Measurements from ENCODE around the gene SYT9.
"Not testable (repeated sequence)": the region's sequence is repeated elsewhere in the genome, so short reads cannot be mapped to it uniquely, and the experiment has no call there.

Gene SYT9

DNA sequence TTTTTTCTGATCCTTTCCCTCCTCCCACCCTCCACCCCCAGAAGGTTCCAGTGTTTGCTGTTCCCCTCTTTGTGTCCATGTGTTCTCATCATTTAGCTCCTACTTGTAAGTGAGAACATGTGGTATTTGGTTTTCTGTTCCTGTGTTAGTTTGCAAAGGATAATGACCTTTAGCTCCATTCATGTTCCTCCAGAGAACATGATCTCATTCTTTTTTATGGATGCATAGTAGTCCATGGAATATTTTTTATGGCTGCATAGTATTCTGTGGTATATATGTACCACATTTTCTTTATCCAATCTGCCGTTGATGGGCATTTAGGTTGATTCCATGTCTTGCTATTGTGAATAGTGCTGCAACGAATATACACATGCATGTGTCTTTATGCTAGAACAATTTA lies 83.7 kb downstream of the SYT9 start:
- not testable (repeated sequence) for DNase-seq

DNA sequence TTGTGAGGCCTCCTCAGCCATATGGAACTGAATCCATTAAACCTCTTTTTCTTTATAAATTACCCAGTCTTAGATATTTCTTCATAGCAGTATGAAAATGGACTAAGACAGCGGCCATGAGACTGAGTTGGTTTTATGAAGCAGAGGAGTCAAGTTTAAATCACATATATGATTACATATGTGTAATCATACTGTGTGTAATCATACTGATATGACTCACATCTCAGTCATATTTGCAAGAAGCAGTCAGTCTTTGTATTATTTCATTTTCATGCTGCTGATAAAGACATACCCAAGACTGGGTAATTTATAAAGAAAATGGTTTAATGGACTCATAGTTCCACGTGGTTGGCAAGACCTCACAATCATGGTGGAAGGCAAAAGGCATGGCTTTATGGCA lies 89.8 kb downstream of the SYT9 start:
- no peak for DNase-seq

GRCh38 chr11:7347611-7348431 lies 96.1 kb downstream of the SYT9 start:
- no peak for DNase-seq

- no peak for DNase-seq
Observed at GRCh38 chr11:7348432-7349304, 97.0 kb downstream of the SYT9 start.

DNA sequence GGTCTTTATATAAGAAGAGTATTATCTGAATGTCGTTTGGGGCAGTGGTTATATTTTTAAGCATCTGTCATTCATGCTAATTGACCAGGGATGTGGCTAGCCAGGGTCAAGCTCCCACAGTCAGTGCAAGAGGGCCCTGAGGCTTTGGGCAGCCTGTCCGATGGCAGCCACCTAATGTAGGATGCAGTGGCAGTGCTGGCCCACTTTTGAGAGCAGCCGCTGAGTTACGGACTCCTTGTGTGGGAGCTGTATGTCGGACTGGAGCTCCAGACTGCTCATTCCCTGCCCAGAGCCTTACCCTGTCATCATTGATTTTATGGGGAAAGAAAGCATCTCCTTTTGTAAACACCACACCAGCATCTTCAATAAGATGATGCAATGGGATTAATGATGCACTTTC lies 99.5 kb downstream of the SYT9 start:
- DNase-seq = no peak

DNA sequence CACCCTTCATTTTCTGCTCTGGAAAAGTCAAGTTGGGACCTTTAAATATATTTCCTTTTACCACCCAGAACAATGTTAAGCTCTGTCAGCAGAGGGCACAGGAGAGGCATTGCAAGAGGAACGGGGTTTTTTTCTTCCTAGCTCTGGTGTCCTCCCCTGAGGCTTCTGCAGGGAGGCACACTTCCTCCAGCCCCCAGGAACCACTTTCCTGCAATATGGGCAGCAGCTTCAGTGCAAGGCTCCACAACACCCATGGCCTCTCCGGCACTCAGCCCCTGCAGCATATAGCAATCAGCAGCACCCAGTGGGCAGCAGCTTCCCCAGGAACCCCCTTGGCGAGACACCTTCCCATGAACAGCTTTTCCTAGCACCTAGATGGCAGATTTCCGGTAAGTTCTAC lies 101.4 kb downstream of the SYT9 start:
- no peak for DNase-seq

DNA sequence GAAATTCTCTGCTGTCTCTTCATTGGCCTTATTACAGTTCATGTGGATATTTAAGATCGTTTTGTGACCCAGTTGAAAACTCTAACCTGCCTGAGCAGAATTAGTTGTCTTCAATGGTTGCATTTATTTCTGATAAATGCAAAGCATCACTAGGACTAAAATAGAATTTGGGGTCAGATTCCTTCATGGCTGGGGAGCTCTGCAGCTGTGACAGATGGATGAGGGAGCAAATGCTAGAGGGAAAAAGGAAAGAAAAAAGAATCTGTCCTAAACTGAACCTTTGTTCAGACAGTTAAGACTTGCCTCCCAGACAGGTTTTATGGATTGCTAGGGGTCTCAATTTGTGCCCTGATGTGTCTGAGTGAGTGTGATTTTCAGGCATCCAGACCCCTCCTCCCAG lies 113.0 kb downstream of the SYT9 start:
- no peak for DNase-seq

GRCh38 chr11:7367803-7368202 lies 116.1 kb downstream of the SYT9 start:
- DNase-seq = no peak

DNA sequence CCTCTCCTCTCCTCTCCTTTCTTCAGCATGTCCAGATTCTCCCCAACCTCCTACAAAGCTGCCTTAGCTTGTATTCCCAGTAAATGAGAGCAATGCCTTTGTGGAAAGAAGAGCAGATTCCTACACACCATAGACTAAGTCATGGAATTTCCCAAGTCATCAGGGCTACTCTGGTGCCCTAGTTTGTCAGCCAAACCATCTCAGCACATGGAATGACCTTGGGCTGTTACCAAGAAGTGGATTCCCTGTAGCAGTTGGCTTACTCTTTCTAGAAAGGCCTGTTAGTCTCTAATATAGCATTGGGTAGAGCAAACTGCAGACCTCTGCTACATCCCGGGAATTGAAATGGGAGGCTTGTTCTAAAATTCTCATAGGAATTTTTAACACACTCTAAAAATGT lies 124.7 kb downstream of the SYT9 start:
- DNase-seq = no peak

GRCh38 chr11:7381937-7382336 lies 130.2 kb downstream of the SYT9 start:
- DNase-seq = no peak

- no peak for DNase-seq
Observed at GRCh38 chr11:7383406-7383805, 131.7 kb downstream of the SYT9 start.

DNA sequence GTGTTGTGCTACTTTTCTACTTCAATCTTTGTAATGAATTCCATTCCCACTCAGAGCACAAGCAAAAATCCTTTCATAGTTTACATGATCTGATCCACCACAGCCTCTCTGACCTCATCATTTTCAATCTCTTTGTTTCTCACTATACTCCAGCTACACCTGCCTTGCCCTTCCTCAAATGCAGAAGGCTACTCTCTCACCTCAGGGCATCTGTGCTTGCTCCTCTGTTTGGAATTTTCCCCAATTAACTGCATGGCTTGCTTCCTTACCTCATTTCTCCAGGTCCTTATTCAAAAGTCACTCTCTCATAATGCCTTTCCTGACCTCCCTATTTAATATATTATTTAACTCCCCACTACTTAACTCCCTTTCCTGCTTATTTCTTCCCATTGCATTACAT lies 133.0 kb downstream of the SYT9 start:
- no peak for DNase-seq

- no peak for DNase-seq
Observed at GRCh38 chr11:7385532-7385931, 133.8 kb downstream of the SYT9 start.

DNA sequence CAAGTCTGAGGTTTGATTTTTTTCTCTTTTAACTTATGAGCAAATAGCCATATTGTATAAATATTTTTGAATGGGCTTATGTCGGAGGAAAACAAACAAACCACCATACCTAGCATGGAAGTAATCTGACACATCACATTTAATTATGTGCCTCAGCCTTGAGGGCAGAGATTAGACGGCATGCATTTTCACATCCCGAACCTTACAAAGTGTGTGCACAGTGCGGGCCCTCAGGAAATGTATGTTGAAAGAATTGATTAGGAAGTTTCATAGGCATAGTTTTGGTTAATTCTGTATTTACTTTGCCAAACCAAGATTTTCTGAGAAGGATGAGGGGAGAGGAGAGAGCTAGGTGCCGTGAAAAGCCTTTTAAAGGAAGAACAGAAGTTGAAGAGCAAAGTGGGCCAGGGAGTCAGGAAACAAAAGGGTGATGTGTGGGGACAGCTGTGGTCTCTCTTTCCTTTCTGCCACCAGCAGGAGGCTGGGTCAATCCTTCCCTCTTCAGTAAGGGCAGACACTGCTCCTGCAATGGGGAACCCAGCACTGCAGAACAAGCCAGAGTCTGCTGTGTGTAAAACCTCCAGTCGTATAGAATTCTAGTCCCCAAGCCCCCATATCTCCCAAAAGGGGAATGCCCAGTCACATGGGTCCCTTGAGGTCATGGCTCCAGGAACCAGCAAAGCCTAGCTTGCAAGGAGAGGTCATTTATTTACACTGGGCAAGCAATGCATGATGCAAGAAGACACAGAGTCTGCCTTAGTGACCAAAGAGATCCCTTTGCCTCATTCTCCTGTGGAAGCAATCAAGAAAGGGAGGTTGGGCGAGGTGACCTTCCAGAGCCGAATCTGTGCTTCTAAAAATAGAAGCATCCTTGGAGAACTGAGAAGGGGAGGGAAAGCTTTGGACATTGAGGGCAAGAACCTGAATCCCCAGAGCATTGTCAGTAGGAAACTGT lies 162.5 kb downstream of the SYT9 start:
- no peak for DNase-seq

GRCh38 chr11:7414973-7415817 lies 163.5 kb downstream of the SYT9 start:
- no peak for DNase-seq

DNA sequence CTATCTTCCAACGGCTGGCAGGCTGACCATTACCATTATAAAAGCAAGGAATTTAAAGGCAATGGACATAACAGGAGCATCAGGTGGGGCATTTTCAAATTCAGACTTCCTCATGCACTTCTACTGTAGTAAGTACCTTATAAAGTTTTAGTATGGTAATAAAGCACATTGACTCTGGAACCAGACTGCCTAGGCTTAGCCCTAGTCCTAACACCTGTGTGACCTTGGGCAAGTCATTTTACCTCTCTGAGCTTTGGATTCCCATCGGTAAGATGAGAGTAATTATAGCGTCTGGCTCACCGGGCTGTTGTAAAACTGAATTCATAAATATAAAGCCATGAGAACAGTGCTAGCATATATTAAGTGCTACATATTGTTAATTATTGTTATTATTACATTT lies 164.4 kb downstream of the SYT9 start:
- no peak for DNase-seq

DNA sequence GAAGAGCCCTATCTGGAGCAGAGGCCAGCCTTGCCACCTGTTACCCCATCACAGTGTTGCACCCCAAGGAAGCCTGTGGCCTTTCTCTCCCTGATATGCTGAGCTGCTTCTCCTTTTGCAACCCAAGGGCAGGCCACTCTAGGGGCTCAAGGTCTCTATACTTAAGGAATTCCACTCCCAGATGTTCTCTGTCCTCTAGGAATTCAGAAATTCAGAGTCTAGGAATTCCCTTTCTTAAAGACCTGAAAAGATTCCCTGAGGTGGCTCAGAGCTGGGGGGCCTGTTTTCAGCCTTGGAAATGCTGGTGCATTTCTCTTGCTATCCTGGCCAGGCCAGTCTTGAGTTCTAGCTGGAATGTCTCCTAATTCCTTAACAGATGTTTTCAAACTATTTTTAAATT lies 165.6 kb downstream of the SYT9 start:
- DNase-seq = no peak

- no peak for DNase-seq
Observed at GRCh38 chr11:7418061-7418460, 166.4 kb downstream of the SYT9 start.

GRCh38 chr11:7418906-7419305 lies 167.2 kb downstream of the SYT9 start:
- no peak for DNase-seq

GRCh38 chr11:7421136-7421535 lies 169.4 kb downstream of the SYT9 start:
- DNase-seq = no peak
